HG02943 (cell line): ENCODE results near the gene PTPRH.

Experiments used
- ATAC-seq: cut with Tn5 transposase; IDR thresholded peaks from one replicate; pipeline ENCODE4 v1.9.1; 2021; ENCODE audit warnings: mild to moderate bottlenecking, low read depth, moderate library complexity; ENCODE audit not compliant: unreplicated experiment

PTPRH gene, protein sequence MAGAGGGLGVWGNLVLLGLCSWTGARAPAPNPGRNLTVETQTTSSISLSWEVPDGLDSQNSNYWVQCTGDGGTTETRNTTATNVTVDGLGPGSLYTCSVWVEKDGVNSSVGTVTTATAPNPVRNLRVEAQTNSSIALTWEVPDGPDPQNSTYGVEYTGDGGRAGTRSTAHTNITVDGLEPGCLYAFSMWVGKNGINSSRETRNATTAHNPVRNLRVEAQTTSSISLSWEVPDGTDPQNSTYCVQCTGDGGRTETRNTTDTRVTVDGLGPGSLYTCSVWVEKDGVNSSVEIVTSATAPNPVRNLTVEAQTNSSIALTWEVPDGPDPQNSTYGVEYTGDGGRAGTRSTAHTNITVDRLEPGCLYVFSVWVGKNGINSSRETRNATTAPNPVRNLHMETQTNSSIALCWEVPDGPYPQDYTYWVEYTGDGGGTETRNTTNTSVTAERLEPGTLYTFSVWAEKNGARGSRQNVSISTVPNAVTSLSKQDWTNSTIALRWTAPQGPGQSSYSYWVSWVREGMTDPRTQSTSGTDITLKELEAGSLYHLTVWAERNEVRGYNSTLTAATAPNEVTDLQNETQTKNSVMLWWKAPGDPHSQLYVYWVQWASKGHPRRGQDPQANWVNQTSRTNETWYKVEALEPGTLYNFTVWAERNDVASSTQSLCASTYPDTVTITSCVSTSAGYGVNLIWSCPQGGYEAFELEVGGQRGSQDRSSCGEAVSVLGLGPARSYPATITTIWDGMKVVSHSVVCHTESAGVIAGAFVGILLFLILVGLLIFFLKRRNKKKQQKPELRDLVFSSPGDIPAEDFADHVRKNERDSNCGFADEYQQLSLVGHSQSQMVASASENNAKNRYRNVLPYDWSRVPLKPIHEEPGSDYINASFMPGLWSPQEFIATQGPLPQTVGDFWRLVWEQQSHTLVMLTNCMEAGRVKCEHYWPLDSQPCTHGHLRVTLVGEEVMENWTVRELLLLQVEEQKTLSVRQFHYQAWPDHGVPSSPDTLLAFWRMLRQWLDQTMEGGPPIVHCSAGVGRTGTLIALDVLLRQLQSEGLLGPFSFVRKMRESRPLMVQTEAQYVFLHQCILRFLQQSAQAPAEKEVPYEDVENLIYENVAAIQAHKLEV

DNA sequence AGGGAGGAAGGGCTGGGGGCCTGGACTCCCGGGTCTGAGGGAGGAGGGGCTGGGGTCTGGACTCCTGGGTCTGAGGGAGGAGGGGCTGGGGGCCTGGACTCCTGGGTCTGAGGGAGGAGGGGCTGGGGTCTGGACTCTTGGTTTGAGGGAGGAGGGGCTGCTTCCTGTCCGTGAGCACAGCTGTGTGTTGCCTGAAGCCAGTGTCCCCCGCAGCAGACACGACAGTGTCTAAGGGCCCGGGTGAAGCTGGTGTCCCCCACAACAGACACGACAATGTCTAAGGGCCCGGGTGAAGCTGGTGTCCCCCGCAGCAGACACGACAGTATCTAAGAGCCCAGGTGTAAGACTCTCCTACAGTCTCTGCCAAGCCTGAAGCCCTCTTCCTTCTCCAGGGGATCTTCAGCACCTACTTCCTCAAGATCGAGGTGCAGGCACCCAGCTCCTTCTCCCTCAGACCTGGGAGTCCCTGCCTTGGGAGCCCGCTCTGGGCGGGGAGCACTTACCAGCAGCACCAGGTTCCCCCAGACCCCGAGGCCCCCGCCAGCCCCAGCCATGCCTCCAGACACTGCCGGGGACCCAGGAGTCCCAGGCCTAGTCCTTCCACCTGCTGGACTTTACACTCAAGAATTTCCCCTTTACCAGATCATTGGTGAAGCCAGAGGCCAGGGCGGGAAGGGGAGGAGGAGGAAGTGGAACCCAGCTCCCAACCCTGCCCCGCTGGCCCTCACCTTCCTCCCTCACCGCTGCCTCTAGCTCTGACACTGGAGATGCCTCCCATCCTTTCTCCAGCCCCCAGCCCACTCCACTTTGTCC lies at the start of gene PTPRH:
Gene PTPRH (minus strand): TSS at position 622 of the 813 bp plus-strand sequence. CDS start 68 bp downstream, at position 554.
- no peak for ATAC-seq

DNA sequence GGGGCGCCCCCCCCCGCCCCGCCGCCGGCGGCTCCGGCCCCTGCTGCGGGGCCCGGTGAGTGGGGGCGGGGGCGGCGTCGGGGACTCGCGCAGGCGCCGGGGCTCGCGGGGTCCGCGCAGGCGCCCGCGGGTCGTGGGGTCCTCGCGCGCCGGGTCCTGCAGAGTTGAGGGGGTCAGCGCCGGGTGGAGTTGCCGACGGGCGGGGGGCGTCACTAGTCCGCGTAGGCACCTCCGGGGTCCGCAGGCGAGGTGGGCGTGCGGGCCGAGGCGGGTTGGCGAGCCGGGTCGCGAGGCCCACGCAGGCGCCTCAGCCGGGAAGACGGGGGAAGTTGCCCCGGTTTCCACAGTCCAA lies 49.2 kb upstream of the PTPRH start:
- ATAC-seq, result peak; percentile 14

DNA sequence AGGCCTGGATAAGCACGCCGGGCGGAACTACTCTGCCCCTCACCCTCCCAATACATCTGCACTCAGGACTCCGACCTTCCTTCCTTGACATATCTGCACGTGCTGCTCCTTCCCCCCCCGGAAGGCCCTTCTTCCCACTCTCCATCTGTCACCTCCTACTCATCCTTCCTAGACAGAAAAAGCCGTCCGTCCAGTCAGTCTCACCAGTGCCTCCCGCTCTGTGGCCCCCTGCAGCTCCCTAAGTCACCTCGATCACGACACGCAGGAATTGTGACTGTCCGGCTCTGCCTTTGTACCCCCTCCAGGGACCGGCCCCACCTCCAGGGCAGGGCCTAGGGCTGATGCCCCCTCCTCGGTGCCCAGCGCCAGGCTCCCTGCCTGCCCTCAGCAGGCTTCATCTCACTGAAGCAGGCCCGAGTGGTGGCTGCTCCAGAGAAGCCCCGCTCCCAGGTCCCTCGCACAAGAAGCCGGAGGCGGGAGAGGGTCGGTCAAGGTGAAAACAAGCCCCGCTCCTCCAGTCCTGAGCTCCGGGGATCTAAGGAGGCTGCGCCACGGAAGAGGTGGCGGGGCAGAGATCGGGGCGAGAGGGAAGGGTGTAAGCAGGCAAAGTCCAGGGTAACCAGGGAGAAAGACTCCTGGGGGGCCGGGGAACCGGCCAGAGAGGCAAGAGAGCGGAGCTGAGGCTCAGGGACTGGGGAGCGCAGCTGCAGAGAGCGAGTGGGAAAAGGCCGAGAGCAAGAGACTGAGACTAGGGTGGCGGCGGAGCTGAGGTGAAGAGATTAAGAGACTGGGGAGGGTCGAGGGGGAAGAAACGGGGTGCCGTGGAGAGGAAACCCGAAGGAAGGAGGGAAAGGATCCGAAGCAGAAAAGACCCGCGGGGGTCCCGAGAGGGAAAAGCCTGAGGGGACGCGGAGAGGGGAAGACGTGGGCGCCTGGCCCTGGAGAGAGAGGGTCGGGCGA lies 48.4 kb upstream of the PTPRH start:
- no peak for ATAC-seq

DNA sequence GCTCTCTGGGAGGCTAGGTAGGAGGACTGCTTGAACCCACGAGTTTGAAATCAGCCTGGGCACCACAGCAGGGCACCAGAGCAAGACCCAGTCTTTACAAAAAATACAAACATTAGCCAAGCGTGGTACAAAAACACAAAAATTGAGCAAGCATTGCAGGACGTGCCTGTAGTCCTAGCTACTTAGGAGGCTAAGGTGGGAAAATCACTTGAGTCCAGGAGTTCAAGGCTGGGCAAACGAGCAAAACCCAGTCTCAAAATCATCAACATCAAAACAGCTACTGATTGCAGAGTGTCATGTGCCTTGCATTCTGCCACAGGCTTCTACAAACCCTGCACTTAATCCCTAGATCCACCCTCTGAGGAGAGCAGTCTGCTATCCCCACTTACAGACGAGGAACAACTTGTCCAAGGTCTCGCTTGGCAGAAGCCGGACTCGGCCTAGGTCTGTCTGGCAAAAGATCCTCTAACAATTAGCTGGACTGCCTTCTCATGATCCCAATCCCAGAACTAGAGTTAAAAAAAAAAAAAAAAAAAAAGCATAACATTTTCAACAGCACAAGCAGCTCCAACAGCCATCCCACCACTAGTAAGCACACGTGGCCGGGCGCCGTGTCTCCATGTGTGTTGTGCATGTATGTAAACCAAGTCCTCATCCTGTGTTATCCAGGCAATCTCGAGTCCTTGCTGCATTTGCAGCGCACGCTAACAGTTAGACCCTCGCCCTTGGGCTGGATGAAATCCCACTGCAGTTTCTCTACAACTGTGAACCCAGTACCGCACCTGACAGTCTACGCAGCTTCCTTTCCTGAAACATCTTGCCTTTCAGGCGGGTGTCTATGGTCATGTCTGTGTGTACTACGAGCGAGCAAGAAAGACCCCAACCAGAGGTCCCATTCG lies 47.5 kb upstream of the PTPRH start:
- no peak for ATAC-seq

DNA sequence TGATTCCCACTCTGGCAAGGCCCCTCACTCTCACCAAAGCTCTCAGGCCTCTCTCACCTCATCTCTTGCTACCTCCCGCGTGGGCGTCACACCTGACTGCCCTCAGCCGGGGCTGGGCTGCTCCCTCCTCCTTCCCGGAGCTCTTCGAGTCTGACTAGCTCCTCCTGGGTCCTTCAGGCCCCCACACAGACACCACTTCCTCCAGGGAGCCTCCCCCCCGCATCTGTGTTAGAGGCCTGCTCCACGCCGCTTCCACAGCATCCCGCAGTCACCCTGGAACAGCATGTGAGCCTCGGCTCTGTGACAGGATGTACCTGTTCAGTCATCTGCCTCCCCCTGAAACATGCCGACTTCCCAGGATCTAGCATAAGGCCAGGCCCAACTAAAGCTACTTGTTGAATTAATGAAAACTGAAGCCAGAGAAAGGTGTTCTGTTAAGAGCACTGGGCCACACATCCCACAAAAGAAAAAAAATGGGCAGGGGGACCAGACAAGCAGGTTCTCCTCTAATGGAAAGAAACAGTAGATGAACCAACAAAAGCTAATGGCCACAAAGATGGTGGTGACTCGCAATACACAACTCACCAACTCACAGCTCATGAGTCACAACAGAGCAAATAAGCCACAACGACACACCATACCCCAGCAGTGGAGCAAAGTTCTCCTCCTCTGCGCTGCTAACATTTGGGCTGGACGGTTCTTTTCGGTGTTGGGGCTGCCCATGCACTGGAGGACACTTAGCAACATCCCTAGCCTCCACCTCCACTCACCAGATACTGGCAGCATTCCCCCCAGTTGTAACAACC lies 46.5 kb upstream of the PTPRH start:
- ATAC-seq, result no peak

DNA sequence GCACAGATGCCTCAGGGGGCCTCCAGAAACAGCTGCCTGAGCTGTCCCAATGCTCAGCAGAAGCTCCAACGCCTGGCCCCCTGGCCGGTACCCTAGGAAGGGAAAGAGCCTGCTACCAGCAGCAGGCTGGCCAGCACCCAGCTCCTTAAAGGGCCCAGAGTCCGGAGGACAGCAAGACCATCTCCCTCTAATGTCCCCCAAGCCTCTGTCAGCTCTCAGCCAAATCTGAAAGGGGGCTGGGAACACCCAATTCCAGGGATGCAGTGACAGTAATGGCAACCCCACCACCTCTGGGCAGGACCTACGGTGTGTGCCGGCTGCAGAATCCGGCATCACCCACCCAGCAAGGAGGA lies 45.3 kb upstream of the PTPRH start:
- no peak for ATAC-seq

DNA sequence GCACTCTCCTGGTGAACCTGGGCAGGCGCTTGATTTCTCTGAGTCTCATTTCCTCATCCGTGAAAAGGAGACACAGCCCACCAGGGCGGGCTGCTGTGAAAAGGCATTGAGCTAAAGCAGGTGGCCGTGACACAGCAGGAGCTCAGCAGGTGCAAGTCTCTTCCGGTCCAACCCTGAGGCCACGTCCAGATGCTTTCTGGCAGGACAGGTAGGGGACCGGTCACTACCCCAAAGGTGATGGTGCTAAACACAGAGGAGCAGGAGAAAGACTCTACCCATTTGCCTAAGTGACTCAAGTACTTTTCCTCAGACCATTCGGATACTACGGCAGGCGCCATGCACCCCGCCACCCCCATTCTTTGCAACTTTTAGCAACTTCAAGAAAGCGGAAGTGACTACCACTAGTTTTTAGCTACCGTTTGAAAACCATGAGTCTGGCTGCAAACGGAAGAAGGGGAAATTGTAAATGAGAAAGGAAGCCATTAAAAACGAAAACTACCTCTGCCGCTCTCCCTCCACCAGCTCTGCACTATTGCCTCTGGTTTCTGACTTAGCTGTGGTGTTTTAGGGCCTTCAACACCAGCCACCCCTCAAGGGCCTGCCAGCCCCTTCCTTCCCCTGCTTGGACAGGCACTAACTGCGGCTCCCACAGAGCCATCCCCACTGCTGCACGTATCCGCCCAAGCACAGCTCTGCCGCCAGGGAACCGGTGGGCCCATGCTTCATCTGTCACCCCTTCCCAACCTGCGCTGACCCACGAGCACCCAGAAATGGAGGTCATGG lies 44.7 kb upstream of the PTPRH start:
- ATAC-seq, result peak; percentile 30

DNA sequence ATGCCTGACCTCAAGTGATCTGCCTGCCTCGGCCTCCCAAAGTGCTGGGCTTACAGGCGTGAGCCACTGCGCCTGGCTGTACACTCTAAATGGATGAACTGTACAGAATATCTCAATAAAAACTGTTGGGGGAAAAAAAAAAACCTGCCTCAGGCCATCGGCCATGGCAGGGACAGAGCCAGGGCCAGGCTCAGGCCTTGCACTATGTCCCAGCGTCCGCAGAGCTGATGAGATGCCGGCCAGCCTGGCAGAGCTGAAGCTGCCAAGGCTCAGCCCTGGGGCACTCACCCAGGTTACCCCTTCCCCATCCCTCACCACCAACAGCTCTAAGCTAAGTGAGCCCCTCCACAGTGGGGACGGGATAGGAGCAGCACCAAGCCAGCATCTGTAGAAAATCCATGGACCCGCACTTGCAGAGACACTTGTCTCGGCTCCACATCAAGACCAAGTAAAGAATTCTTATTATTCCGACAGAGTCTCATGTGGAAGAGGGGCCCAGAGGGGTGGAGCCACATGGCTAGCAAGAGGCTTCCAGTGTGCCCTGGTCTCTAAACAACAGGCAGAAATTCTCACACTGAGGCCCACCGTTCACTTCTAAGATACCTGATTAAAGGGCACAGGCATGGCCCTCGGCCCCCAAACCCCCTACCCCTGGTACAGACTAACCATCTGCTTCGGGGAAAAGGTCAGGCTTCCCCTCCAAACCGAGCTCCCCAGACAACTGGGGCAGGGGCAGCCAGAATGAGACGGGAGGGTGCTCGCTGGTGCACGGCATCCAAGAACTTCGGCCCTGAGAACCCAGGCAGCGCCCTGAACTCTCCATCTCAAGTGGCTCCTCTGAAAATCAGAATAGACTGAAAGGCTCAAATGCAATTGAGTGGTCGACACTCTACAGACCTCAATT lies 43.7 kb upstream of the PTPRH start:
- ATAC-seq, result no peak

DNA sequence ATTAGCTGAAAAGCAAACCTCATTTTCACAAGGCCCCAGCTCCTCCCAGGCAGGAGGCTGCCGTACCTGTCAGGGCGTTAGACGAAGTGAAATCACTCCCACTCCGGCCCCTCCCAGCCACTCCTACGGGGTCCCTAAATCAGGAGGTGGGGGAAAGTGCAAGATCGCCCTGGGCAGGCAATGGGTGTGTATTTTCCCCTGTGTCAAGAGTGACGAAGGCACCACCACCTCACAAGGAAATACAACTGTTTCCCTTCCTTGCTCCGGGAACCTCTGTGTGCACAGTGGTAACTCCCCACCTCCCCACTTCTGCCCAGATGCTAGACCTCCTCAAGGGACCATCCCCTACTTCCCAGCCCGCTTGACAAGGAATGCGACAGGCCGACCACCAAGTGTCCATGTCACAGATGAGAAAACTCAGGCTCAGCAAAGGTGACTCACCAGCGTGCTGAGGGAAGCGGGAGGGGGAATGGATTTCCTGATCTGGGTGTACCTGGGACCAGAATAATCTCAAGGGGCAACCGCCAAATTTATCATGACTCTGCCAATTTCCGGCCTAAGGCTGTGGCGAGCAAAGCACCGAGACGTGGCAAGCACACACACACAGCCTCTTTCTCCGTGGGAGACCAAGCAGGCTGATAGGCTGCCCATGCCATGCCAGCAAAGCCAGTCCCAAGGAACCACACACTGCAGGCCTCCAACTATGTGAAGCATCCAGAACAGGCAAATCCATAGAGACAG lies 42.2 kb upstream of the PTPRH start:
- no peak for ATAC-seq

DNA sequence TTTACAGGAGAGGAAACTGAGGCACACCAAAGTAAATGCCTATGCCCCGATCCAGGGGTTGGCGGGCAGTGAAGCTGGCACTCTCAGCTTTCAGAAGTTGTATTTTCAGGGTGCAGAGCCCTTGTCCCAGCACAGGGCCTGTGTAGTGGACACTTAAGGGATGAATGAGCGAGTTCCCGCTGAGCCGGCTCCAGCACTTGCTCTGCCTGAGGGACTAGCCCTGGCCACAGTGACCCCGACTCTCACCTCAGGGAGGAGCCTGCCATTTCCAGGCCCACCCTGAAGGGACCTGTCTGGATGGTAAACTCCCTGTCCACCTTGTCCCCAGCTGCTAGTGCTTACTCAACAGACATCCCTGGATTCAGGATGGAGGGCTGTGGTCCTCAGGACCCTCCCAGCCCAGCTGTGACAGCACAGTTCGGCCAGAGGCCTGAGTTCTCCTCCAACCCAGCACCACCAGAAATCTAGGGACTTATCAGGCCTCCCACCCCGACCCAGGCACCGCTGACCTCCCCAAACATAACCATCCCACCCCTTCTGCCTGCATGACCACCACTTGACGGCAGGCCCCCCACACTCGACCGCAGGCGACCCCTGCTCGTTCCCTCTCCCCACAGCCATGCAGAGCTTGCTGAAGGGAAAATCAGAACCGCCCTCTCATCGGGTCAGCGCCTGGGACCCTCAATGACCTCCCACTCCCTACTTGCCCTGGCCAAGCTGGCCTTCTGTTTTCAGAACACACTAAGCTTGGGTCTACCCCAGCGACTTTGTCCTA lies 41.1 kb upstream of the PTPRH start:
- ATAC-seq, result no peak

DNA sequence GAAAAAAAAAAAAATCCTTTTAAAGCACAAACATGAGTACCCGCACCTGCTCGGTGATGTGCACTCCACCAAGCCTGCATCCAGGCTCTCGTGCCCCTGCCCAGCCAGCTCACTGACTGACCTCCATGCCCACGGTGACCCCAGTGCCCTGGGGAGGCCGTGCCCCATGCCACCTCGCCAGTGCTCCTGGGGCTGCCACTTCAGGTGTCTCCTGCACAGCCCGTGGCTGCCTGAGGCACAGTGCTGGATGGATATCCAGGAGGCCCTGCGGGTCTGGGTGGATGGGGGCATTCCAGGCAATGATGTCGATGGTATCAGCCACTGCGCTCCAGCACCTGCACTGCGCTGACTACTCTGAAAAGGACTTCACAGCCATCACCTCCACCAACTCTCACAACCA lies 40.5 kb upstream of the PTPRH start:
- no peak for ATAC-seq

DNA sequence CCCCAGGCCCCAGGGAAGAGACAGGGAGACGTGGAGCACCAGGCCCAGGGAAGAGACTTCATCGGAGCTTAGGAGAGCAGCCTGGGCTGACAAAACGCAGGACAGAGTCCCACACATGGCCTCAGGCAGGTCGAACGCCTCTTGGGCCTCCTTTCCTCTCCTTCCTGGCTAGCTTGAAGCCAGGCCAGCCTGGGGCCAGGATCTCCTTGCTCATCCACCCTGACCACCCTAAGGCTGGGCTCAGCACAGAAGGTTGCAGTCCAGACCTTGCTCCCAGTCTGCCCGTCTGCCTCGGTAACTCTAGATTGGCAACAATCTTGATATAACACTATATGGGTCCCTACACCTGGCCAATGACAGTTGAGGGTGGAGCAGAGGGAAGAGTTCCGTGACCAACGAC lies 39.4 kb upstream of the PTPRH start:
- ATAC-seq, result no peak

DNA sequence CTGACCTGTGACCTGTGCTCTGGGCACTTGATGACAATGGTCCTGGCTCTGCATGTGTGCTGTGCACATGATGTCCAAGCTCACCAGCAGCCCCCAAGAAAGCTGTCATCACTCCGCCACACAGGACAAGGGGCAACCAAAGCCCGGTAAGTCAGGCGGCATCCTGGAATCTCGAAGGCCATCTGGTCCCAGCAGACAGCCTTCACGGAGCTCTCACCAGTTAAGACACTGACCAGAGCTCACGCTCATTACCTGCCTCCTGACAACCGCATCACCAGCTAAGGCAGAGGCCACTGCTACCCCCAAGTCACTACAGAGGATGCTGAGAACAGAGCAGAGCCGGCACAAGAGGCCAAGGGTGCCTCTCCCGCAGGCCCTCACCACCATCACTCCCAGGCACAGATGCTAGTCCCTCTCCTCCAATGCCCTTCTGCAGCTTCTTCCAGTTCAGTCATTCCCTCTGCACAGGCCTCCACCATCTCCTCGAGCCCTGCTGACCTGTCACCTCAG lies 38.9 kb upstream of the PTPRH start:
- no peak for ATAC-seq

DNA sequence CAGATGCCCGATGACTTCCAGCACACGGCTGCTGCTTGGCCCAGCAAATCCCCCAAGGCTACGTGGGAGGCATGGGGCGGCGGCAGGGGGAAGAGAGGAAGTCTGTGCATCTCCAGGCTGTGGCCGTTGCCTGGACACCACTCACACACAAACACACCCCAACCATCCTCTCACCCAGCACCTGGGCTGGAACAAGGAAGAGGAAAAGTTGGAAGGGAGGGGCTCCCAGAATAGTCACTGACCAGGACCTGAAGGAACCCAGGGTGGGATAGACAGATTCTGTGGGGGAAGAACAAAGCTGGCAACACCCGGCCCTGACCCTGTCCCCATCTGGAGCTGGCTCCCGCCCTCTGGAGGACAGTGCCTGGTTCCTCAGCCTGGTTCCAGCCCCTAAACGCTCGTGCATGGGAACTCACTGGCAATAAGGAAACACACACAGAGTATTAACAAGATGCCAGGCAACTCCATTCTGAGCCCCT lies 38.4 kb upstream of the PTPRH start:
- ATAC-seq, result no peak
